ENCODE measurements around the gene PTPN1.
A peak's percentile ranks its signal among the peaks of the same experiment; 100 is the strongest.
"Not testable (repeated sequence)": the region's sequence is repeated elsewhere in the genome, so short reads cannot be mapped to it uniquely, and the experiment has no call there.

PTPN1 gene

GRCh38 chr20:50470264-50470858 is 39.8 kb upstream of the PTPN1 start:
- no peaks in the 10 kb centered on the region for H3K9me3 ChIP-seq (ENCODE audit: control insufficient read depth, low read length)
- no peak overlapping the region for H3K9ac ChIP-seq (ENCODE audit: low read length)
- H3K4me3 ChIP-seq (ENCODE audit: low read length) = no peak overlapping the region
- H3K4me1 ChIP-seq (ENCODE audit: control insufficient read depth, insufficient read depth, low read length) = no peaks in the 10 kb centered on the region
- no peaks in the 10 kb centered on the region for H3K27me3 ChIP-seq (ENCODE audit: control insufficient read depth, insufficient read depth, low read length)
- no peaks in the 10 kb centered on the region for H3K36me3 ChIP-seq (ENCODE audit: control insufficient read depth, insufficient read depth, low read length)

- H3K4me1 ChIP-seq (ENCODE audit: control insufficient read depth, insufficient read depth, low read length) = no peaks in the 10 kb centered on the region
Observed at GRCh38 chr20:50471231-50471630, 39.0 kb upstream of the PTPN1 start.

GRCh38 chr20:50472693-50473664 is 37.2 kb upstream of the PTPN1 start:
- Histone ChIP-seq H3K9me3 (ENCODE audit: control insufficient read depth, low read length) (no peaks in the 10 kb centered on the region), H3K9ac (ENCODE audit: low read length) (no peak overlapping the region), H3K4me1 (ENCODE audit: control insufficient read depth, insufficient read depth, low read length) (peaks cover under 1% of the 10 kb centered on the region), H3K27me3 (ENCODE audit: control insufficient read depth, insufficient read depth, low read length) (no peaks in the 10 kb centered on the region), H3K4me3 (ENCODE audit: low read length) (no peak overlapping the region), H3K36me3 (ENCODE audit: control insufficient read depth, insufficient read depth, low read length) (no peaks in the 10 kb centered on the region)

More at GRCh38 chr20:50471231-50471630, 39.0 kb upstream of the PTPN1 start:
- Histone ChIP-seq H3K9ac (ENCODE audit: low read length) (no peak overlapping the region), H3K9me3 (ENCODE audit: control insufficient read depth, low read length) (no peaks in the 10 kb centered on the region), H3K36me3 (ENCODE audit: control insufficient read depth, insufficient read depth, low read length) (no peaks in the 10 kb centered on the region), H3K4me3 (ENCODE audit: low read length) (no peak overlapping the region), H3K27me3 (ENCODE audit: control insufficient read depth, insufficient read depth, low read length) (no peaks in the 10 kb centered on the region)

- H3K36me3 ChIP-seq (ENCODE audit: control insufficient read depth, insufficient read depth, low read length); H3K4me3 ChIP-seq (ENCODE audit: low read length); H3K9me3 ChIP-seq (ENCODE audit: control insufficient read depth, low read length); H3K27me3 ChIP-seq (ENCODE audit: control insufficient read depth, insufficient read depth, low read length); H3K9ac ChIP-seq (ENCODE audit: low read length); H3K4me1 ChIP-seq (ENCODE audit: control insufficient read depth, insufficient read depth, low read length): not testable (repeated sequence)
Observed at GRCh38 chr20:50474356-50474755, 35.8 kb upstream of the PTPN1 start.

- Histone ChIP-seq H3K4me3 (ENCODE audit: low read length) (no peak overlapping the region), H3K36me3 (ENCODE audit: control insufficient read depth, insufficient read depth, low read length) (no peaks in the 10 kb centered on the region), H3K27me3 (ENCODE audit: control insufficient read depth, insufficient read depth, low read length) (no peaks in the 10 kb centered on the region), H3K9me3 (ENCODE audit: control insufficient read depth, low read length) (no peaks in the 10 kb centered on the region), H3K4me1 (ENCODE audit: control insufficient read depth, insufficient read depth, low read length) (peaks cover 8% of the 10 kb centered on the region), H3K9ac (ENCODE audit: low read length) (no peak overlapping the region)
Observed at GRCh38 chr20:50475681-50476292, 34.4 kb upstream of the PTPN1 start.

GRCh38 chr20:50477239-50477872 is 32.8 kb upstream of the PTPN1 start:
- Histone ChIP-seq H3K4me3 (ENCODE audit: low read length) (no peak overlapping the region), H3K9me3 (ENCODE audit: control insufficient read depth, low read length) (no peaks in the 10 kb centered on the region), H3K4me1 (ENCODE audit: control insufficient read depth, insufficient read depth, low read length) (peaks cover 8% of the 10 kb centered on the region), H3K9ac (ENCODE audit: low read length) (no peak overlapping the region), H3K27me3 (ENCODE audit: control insufficient read depth, insufficient read depth, low read length) (no peaks in the 10 kb centered on the region), H3K36me3 (ENCODE audit: control insufficient read depth, insufficient read depth, low read length) (no peaks in the 10 kb centered on the region)

- Histone ChIP-seq H3K36me3 (ENCODE audit: control insufficient read depth, insufficient read depth, low read length) (no peaks in the 10 kb centered on the region), H3K9ac (ENCODE audit: low read length) (no peak overlapping the region), H3K4me1 (ENCODE audit: control insufficient read depth, insufficient read depth, low read length) (peaks cover 15% of the 10 kb centered on the region), H3K27me3 (ENCODE audit: control insufficient read depth, insufficient read depth, low read length) (no peaks in the 10 kb centered on the region), H3K4me3 (ENCODE audit: low read length) (no peak overlapping the region), H3K9me3 (ENCODE audit: control insufficient read depth, low read length) (no peaks in the 10 kb centered on the region)
Observed at GRCh38 chr20:50478162-50478990, 31.8 kb upstream of the PTPN1 start.

GRCh38 chr20:50481741-50482140 is 28.4 kb upstream of the PTPN1 start:
- Histone ChIP-seq H3K27me3 (ENCODE audit: control insufficient read depth, insufficient read depth, low read length) (no peaks in the 10 kb centered on the region), H3K9ac (ENCODE audit: low read length) (no peak overlapping the region), H3K4me3 (ENCODE audit: low read length) (no peak overlapping the region), H3K4me1 (ENCODE audit: control insufficient read depth, insufficient read depth, low read length) (peaks cover 23% of the 10 kb centered on the region), H3K36me3 (ENCODE audit: control insufficient read depth, insufficient read depth, low read length) (no peaks in the 10 kb centered on the region), H3K9me3 (ENCODE audit: control insufficient read depth, low read length) (no peaks in the 10 kb centered on the region)

GRCh38 chr20:50482396-50482981 is 27.7 kb upstream of the PTPN1 start:
- H3K4me1 ChIP-seq (ENCODE audit: control insufficient read depth, insufficient read depth, low read length) = peaks cover 23% of the 10 kb centered on the region
- no peak overlapping the region for H3K9ac ChIP-seq (ENCODE audit: low read length)
- no peaks in the 10 kb centered on the region for H3K36me3 ChIP-seq (ENCODE audit: control insufficient read depth, insufficient read depth, low read length)
- no peaks in the 10 kb centered on the region for H3K27me3 ChIP-seq (ENCODE audit: control insufficient read depth, insufficient read depth, low read length)
- H3K9me3 ChIP-seq (ENCODE audit: control insufficient read depth, low read length) = no peaks in the 10 kb centered on the region
- no peak overlapping the region for H3K4me3 ChIP-seq (ENCODE audit: low read length)

- no peaks in the 10 kb centered on the region for H3K36me3 ChIP-seq (ENCODE audit: control insufficient read depth, insufficient read depth, low read length)
- H3K9ac ChIP-seq (ENCODE audit: low read length) = peak overlapping the region; percentile 73
- no peak overlapping the region for H3K4me3 ChIP-seq (ENCODE audit: low read length)
- no peaks in the 10 kb centered on the region for H3K27me3 ChIP-seq (ENCODE audit: control insufficient read depth, insufficient read depth, low read length)
- no peaks in the 10 kb centered on the region for H3K9me3 ChIP-seq (ENCODE audit: control insufficient read depth, low read length)
- peaks cover 15% of the 10 kb centered on the region for H3K4me1 ChIP-seq (ENCODE audit: control insufficient read depth, insufficient read depth, low read length)
Observed at GRCh38 chr20:50484271-50484976, 25.8 kb upstream of the PTPN1 start.
